HG03097 (cell line): ENCODE results near the gene ARMC5.
"Not testable (repeated sequence)": the region's sequence is repeated elsewhere in the genome, so short reads cannot be mapped to it uniquely, and the experiment has no call there.

Source experiments
- ATAC-seq: cut with Tn5 transposase; IDR thresholded peaks from one replicate; pipeline ENCODE4 v1.9.1; 2021; ENCODE audit not compliant: unreplicated experiment, low FRiP score

ARMC5 gene

DNA sequence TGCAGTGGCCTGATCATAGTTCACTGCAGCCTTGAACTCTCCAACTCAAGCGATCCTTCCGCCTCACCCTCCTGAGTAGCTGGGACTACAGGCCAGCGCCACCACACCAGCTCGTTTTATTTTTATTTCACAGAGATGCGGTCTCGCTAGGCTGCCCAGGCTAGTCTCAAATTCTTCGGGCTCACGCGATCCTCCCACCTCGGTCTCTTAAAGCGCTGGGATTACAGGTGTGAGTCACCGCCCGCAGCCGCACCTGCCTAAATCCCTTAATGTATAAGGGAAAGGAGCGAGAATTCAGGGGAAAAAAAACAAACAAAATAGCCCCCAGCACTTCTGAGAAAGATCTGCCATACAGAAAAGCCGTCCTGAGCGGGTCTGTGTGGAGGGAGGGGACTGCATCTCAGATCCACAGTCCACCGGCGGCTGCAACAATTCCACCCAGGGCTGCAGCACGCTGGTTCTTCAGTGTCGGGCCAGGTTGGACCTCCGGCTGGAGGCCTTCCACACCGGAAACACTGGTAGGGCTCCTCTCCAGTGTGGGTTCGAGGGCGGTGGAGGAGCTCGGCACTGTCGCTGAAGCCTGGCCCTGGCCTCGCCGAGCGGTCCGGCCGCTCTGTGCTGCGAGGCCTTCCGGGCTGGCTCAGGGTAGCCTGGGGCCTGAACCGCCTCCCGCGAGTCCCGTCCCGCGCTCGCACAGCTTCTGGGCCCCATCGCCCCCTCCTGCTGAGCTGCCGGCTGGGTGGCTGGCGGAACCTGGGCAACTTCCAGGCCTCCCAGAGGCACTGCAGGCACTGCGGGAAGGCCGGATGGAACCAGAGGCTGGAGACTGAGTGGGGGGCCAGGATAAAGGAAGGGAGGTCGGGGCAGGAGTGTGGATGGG is 23.7 kb upstream of the ARMC5 start:
- ATAC-seq: no peak

DNA sequence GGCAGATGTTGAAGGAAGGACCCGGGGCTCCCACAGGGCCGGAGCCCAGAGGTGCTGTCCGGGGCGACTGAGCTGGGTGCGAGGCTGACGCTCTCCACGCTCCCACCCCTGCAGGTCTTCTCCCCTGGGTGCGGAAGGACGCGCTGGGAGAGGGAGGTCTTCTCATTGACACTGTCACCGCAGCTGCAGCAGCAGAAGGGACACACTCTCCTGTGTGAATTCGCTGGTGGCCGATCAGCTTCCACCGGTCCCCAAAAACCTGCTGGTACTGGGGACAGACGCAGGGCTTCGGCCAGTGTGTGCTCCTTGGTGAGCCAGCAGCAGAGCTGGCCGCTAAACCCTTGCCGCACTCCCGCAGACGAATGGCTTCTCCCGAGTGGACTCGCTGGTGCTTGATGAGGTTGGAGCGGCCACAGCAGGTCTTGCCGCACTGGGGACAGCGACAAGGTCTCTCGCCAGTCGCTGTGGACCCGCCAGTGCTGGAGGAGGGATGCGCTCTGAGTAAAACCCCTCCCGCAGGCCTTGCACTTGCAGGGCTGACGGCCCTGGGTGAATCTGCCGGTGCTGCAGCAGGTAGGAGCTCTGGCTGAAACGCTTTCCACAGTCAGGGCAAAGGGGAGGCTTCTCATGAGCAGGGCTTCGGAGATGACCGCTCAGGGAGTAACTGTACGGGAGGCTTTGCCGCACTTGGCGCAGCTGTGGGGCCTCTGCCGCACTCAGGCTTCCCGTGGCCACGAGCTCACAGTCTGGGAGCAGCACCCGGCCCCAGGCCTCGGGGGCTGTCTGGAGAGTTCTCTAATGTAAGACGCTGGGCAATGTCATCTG is 22.9 kb upstream of the ARMC5 start:
- ATAC-seq: no peak

DNA sequence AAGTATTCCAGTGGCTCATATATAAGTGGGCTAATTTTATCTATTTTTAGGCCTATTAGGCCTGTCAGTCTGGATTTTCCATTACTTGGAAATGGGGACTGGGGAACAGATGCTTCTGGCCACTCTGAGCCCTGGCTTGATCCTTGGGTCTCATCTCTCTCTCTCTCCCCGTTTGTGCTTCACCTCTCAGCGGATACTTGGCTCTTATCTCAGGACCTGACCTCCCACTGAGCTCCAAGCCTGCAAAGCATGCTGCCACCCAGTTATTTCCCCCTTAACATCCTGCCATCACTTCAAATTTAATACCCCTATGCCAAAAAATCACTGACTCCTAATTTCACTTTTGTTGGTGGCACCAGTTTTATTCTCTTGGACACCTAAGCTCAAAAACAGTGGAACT is 20.9 kb upstream of the ARMC5 start:
- ATAC-seq: no peak

DNA sequence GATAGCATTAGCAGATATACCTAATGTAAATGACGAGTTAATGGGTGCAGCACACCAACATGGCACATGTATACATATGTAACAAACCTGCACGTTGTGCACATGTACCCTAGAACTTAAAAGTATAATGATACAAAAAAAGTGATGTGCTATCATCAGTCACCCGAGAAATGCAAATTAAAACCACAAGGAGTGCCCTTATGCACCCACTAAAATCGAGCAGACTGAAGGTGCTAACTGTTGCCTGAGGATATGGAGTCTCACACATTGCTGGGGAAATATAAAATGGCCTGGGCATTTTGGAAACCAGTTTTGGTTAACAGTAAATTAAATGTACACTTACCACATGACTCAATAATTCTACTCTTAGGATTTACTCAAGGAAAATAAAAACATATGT is 20.3 kb upstream of the ARMC5 start:
- ATAC-seq: not testable (repeated sequence)

DNA sequence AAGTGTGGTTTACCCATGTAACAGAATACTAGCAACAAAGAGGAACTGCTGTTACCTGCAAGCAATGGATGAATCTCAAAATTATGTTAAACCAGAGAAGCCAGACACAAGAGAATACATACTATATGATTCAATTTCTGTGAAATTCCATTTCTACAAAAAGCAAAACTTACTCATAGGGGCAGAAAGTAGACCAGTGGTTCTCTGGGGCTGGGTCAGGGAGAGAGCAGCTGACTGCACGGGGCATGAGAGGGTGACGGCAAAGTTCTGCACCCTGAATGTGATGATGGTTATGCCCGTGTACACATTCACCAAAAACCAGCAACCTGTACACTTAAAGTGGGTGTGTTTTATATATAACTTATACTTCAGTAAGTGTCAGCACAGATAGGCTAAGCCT is 19.8 kb upstream of the ARMC5 start:
- ATAC-seq: no peak

DNA sequence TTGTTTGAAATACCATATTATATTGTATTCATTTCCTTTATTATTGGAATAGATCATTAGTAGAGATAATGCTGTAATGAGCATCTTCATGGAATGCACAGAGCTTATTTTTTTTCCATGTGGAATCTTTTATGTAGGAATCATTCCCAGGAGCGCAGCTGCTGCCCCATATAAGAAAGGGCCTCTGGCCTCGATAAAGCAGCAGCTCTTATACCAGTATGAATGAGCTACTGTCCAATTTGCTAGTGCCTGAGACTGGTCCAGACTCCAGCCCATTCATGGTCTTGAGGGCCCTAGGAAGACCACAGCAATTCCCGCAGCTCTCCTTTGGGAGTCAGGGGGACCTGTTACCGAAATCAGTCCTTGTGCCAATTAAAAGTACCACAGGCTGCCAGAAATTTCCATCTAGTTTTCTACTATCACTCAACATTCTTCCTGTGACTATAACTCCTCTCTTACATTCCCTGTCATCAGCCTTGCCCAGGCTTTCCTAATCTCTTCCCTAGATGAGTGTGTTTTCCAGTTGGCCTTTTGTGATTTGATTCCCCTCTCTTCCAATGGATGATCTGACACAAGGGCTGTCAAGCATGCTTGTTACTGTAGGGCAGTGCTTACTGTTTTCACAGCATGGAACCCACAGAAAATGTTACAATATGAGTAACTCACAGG is 18.7 kb upstream of the ARMC5 start:
- no peak for ATAC-seq

DNA sequence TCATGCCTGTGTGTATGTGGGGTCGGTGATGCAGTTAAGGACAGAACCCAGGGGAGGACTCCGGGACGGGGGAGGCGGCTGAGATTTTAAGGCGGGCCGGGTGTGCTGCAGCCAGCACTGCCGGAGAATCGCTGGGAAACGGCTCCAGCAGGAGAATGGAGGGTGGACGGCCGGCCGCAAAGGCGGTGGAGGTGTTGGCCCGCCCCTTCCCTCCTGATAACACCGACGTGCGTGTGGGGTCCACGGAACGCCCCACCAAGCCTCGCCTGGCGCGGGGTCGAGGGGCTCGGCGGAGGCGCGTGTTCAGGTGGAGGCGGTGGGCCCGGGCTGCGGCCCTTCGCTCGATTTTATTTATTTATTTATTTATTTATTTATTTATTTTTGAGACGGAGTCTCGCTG is 17.3 kb upstream of the ARMC5 start:
- no peak for ATAC-seq

DNA sequence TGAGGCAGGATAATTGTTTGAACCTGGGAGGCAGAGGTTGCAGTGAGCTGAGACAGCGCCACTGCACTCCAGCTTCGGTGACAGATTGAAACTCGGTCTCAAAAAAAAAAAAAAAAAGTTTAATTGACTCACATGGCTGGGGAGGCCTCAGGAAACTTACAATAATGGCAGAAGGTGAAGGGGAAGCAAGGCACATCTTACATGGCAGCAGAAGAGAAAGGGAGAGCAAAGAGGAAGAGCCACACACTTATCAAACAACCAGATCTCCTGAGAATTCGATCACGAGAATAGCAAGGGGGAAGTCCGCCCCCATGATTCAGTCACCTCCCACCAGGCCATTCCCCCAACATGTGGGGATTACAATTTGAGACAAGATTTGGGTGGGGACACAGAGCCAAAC is 13.4 kb upstream of the ARMC5 start:
- ATAC-seq: not testable (repeated sequence)

DNA sequence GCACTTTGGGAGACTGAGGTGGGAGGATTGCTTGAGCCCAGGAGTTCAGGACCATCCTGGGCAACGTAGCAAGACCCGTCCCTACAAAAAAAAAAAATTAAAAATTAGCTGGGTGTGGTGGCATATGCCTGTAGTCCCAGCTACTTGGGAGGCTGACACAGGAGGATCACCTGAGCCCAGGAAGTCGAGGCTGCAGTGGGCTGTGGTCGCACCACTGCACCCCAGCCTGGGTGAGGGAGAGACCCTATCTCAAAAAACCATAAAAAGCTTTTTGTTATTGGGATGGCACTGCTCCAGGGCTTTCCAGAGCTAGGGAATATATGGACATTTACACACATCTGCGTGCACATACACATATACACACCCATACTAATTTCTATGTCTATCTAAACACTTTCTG is 8.1 kb upstream of the ARMC5 start:
- ATAC-seq: no peak

DNA sequence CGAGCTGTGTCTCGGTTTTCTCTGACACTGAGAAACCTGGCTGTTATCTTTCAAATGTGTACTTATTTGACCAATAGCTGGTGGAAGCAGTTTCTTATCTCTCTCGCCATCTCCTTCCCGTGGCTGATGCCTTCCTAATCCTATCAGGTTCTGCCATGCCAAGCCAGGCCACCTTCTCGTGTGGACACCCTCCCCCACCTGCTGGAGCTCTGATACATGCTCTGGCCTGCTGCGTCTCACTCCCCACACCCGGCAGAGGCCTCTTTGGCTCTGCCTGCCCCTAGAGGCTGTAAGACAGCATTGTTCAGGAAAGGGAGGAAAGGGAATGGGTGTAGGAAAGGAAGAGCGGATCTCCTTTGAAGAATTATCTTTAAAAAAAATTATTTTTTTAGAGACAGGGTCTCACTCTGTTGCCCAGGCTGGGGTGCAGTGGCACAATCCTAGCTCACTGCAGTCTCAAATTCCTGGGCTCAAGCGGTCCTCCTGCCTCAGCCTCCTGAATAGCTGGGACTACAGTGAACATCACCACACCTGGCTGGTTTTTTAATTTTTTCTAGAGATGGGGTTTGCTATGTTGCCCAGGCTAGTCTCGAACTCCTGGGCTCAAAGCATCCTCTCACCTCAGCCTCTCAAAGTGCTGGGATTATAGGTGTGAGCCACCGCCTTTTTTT is 7.5 kb upstream of the ARMC5 start:
- ATAC-seq: no peak

DNA sequence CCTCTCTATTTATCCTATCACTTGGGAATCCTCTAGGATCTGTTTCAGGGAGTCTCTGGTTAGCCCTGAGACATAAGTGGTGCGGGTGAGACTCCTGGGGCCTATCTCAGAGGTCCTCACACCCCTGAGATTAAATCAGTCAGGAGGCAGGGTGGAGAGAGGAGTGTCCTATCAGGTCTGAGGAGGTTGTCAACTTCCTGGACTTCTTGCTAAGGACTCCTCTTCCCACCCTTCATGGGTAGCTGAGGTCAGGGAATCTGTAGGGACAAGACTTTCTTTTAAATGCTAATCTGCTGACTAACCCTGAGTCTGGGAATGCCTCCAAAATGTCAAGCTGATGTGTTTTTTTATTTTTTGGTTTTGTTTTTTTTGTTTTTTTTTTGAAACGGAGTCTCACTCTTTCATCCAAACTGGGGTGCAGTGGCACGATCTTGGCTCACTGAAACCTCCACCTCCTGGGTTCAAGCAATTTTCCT is 6.6 kb upstream of the ARMC5 start:
- ATAC-seq: no peak

DNA sequence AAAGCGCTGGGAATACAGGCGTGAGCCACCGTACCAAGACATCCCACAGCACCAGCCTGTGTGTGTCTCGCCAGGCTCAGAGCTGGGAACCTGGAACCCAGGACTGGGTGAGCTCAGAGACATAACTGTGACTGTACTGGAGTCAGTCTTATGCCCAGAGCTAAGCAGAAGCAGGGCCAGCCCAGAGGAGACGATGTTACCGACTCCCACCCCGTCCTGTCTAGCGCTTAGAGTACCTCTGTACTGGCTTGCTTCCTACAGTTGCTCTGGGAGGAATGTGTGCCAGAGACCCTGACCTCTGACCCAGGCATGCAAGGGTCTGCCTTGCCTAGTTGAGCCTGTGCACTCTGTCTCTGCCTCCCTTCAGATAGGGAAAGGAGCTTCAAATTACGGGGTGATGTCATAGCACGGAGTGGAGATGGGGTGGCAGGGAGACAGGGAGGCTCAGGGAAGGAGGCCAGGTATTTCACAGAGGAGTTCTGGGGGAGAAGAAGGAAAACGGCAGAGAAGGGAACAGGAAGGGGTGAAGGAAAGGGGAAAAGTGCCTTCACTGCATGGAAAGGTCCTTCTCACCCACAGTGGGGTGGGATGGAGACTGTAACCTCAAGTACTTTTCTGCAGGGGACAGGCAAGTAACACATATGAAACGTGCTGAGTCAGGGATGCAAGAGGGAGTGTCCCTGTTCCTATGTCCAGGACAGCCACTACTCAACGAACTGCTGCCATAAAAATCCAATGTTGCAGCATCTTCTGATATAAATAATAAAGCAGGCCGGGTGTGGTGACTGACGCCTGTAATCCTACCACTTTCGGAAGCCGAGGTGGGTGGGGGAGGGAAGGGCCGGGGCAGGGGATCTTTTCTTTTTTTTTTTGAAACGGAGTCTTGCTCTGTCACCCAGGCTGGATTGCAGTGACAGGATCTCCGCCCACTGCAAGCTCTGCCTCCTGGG is 5.8 kb upstream of the ARMC5 start:
- no peak for ATAC-seq

DNA sequence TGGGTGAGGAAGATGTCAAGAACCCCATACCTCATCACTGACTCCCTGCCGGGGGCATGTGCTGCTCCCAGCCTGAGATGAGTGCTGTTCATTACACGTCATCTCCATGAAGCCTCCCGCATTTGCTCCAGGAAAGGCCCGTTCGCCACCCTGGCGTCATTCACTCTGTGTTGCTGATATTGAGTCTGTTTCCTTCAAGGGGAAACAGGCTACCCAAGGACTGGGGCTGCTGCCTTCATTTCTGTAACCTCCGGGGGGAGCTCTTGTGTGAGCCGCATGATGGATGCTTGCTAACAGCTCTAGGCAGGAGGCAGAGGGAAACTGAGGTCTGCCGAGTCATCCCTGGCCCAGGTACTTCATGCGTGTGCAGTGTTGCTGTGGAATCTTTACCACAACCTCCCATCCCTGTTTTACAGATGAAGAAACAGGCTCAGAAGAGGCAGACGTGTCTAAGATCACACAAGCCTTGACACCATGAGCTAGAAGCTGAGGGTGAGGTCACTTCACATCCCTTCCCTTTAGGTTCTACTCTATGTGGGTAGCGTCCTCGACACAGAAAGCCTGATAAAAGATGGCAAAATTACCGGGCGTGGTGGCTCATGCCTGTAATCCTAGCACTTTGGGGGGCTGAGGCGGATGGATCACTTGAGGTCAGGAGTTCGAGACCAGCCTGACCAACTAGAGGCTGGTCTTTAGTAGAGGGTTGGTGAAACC is 3.5 kb upstream of the ARMC5 start:
- no peak for ATAC-seq

DNA sequence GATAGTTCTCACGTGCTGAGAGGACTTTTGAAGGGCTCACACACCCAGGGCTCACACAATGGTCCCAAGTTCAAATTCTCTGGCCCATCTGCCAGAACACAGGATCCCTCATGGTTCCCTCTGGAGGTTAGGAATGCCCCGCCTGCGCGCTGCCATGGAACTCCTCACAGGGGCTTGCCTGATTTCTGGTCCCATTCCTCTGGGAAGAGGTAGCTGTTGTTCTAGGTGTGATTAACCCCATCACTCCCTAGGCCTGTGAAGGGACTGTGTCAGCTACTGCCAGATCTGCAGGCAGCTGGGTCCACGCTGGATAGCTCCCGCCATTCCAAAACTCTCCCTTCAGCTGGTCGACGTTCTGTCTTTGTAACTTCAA is 2.3 kb upstream of the ARMC5 start:
- no peak for ATAC-seq

DNA sequence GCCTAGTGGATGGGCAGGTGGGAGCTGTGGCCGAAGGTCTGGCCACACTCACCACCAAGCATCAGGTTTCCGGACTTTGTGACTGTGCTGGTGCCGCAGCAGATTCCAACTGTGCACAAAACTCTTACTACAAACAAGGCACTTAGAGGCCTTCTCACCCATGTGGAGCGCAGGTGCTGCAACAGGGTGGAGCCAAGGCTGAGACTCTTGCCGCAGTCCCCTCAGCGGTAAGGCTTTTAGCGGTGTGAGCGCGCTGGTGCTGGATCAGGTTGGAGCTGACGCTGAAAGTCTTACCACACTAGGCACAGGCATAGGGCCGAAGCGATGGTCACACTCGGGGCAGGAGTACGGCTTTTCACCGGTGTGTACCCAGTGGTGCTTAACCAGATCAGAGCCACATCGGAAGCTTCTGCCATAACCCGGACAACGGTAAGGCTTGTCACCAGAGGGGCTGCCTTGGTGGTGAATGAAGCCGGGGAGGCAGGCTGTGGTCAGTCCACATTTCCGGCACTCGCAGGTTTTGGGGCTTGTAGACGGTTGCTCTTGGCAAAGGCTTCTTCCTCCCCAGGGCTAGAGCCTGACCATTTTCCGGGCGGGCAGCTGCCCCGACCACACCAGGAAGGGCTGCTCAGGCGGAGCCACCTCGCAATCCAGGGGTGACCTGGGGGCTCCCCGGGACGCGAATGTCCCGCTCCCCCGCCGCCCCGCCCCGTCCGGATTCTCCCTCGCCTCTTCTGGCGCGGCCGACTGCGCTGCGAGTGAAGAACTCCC is 1.0 kb upstream of the ARMC5 start:
- peak; percentile 15 for ATAC-seq

DNA sequence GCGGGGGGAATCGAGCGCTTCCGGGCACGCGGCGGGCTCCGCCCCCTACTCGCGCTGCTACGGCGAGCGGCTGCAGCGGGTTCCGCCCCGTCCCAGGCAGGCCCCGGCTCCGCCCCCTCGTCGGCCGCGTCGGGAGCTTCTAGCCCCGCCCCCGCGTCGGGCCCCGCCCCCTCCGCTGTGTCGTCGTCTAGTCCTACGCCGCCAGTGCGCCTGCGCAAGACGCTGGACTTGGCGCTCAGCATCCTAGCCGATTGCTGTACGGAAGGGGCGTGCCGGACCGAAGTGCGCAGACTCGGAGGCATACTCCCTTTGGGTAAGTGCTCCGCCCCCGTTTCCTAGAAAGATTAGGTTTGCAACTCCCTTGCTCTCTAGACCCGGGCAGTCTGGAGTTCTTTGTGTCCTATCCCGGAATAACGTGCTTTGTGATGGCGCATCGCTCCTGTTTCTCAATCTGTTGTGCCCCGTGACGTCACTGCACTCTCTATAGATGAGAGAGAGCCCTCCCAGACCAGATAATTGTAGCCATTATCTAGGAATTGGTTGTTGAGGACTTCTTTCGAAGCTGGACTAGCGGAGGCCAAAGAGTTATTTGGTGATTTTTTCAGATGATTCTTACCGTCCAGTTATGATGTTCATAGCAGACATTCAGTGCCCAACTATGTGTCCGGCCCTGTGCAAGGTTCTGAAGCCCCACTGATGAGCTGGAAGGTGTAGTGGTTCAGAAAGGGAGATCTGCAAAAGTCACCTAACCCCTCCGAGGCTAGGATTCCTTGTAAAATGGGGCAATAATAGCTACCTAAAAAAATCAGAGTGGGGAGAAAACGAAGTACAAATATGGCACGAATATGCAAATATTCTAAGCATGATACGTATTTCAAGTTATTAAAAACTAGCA is 633 bp downstream of the ARMC5 start:
- ATAC-seq: peak; percentile 69

DNA sequence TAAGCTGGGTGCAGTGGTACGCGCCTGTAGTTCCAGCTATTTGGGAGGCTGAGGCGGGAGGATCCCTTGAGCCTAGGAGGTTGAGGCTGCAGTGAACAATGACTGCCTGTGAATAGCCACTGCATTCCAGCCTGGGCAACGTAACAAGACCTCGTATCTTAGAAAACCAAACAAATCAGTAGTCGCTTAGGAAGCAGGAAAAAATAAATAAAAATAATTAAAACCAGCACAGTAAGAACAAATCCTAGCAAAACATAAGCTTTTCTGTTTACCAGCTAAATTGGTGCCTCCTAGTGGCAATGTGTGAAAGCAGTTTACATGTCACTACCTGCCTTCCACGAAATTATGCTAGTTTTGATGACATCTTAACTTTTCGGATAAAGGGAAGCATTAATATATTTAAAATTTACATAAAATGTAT is 1.3 kb downstream of the ARMC5 start:
- no peak for ATAC-seq
